GM23338 (cell line): ENCODE measurements around the gene TVP23A.

Experiments used
- CTCF ChIP-seq, 2 experiments: fragments of 200-600 bp in 1 of 2; sonication (generic) in 1 of 2; conservative IDR thresholded peaks; 2 replicates each; pipeline versions ENCODE4 v1.5.1 to v1.6.1; 2016 to 2017; ENCODE audit warnings: antibody characterized with exemption in 2 of 2, low read depth in 2 of 2, mild to moderate bottlenecking in 2 of 2, moderate library complexity in 1 of 2
- EZH2 ChIP-seq: fragments of 200-600 bp; sonication (generic); IDR thresholded peaks from one replicate; pipeline ENCODE4 v1.8.0; 2017; ENCODE audit warnings: antibody characterized with exemption, mild to moderate bottlenecking, low read depth; ENCODE audit not compliant: unreplicated experiment
- EZH2phosphoT487 ChIP-seq: fragments of 200-600 bp; sonication (generic); IDR thresholded peaks from one replicate; pipeline ENCODE4 v1.8.1; 2018; ENCODE audit warnings: antibody characterized with exemption; ENCODE audit not compliant: unreplicated experiment
- POLR2AphosphoS5 ChIP-seq: IDR thresholded peaks from 2 replicates; pipeline ENCODE4 v1.6.1; 2016; ENCODE audit warnings: antibody characterized with exemption, low read depth
- REST ChIP-seq: IDR thresholded peaks from one replicate; pipeline ENCODE4 v1.6.1; 2018; ENCODE audit warnings: antibody characterized with exemption; ENCODE audit not compliant: unreplicated experiment
- STAT1 ChIP-seq: IDR thresholded peaks from one replicate; pipeline ENCODE4 v1.6.1; 2016; ENCODE audit warnings: antibody characterized with exemption; ENCODE audit not compliant: unreplicated experiment

DNA sequence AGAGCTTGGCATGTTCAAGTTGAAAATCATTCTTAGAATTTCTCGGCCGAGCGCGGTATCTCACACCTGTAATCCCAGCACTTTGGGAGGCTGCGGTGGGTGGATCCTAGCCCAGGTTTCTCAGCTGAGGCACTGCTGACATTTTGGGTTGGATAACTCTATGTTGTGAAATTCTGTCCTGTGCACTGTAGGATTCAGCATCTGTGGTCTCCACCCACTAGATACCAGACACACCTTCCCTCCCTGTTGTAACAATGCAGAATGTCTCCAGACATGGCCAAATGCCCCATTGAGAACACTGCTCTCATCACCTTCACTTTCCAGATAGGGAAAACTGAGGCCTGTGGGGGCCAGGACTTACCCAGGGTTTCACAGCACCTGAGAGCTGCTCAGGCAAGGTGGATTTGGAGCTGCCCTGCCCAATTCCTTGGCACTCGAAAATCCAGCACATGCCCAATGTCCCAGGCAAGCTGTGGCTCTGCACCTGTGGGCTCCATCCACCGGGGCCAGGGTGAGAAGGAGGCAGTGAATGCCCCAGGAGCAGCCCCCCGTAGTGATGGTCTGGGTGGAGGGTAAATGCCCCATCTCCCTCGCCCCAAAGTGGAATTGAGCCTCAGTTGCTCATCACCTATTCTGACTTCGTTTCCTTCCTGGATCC, 20.2 kb upstream of the TVP23A start:
- no peak for TF ChIP-seq POLR2AphosphoS5
- TF ChIP-seq CTCF (conservative IDR thresholded peaks at IDR 0.05; ENCODE audit: low read depth in 2 of 2), result no peak
- no peak for TF ChIP-seq EZH2
- no peak for TF ChIP-seq EZH2phosphoT487
- TF ChIP-seq REST, result no peak
- no peak for TF ChIP-seq STAT1
